ENCODE data around the gene CSNK1G2.

The CSNK1G2 gene

DNA sequence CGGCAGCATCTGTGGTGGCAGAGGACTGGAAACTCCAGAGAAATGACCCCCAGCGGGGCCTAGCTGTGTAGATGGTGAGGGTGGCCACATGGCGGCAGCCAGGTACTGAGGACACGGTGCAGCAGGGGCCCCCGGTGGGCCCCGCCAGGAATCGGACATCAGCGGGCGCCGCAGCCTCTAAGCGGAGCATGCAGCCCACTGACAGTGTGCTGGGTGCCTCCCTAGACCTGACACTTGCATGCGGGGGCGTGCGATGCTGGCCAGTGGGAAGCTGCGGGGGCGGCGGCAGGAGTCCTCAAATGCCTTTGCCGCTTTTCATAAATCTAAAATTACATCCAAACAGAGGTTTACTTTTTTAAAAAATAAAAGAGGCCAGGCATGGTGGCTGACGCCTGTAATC, 19.6 kb upstream of the CSNK1G2 start:
- ATAC-seq = no peak
- TF ChIP-seq ZFP3 (CRISPR knock-in tag; IDR thresholded peaks at IDR 0.05) (no peak), ESRRG (CRISPR knock-in tag; IDR thresholded peaks at IDR 0.05) (no peak), SNAI2 (CRISPR knock-in tag; IDR thresholded peaks at IDR 0.05) (no peak), CSDC2 (CRISPR knock-in tag; IDR thresholded peaks at IDR 0.05) (no peak), ZFP30 (CRISPR knock-in tag; IDR thresholded peaks at IDR 0.05) (no peak), CSRNP3 (CRISPR knock-in tag; IDR thresholded peaks at IDR 0.05) (no peak), PPARA (CRISPR knock-in tag; IDR thresholded peaks at IDR 0.05; ENCODE audit: borderline replicate concordance) (no peak), CREB5 (CRISPR knock-in tag; IDR thresholded peaks at IDR 0.05; ENCODE audit: low read depth) (no peak), GLIS3 (CRISPR knock-in tag; IDR thresholded peaks at IDR 0.05) (no peak), BACH2 (CRISPR knock-in tag; IDR thresholded peaks at IDR 0.05; ENCODE audit: borderline replicate concordance) (no peak), ZNF70 (CRISPR knock-in tag; IDR thresholded peaks at IDR 0.05) (no peak), ZC3H10 (CRISPR knock-in tag; IDR thresholded peaks at IDR 0.05) (no peak), ISL1 (CRISPR knock-in tag; IDR thresholded peaks at IDR 0.05) (no peak), RARB (CRISPR knock-in tag; IDR thresholded peaks at IDR 0.05) (no peak), TCF4 (CRISPR knock-in tag; IDR thresholded peaks at IDR 0.05; ENCODE audit: borderline replicate concordance) (no peak), ARNTL (CRISPR knock-in tag; IDR thresholded peaks at IDR 0.05; ENCODE audit: borderline replicate concordance, low read depth) (no peak)
- TF ChIP-seq, protein P1, sequence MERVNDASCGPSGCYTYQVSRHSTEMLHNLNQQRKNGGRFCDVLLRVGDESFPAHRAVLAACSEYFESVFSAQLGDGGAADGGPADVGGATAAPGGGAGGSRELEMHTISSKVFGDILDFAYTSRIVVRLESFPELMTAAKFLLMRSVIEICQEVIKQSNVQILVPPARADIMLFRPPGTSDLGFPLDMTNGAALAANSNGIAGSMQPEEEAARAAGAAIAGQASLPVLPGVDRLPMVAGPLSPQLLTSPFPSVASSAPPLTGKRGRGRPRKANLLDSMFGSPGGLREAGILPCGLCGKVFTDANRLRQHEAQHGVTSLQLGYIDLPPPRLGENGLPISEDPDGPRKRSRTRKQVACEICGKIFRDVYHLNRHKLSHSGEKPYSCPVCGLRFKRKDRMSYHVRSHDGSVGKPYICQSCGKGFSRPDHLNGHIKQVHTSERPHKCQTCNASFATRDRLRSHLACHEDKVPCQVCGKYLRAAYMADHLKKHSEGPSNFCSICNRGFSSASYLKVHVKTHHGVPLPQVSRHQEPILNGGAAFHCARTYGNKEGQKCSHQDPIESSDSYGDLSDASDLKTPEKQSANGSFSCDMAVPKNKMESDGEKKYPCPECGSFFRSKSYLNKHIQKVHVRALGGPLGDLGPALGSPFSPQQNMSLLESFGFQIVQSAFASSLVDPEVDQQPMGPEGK (CRISPR knock-in tag; IDR thresholded peaks at IDR 0.05; ENCODE audit: borderline replicate concordance) = no peak
- TF ChIP-seq, protein P2, sequence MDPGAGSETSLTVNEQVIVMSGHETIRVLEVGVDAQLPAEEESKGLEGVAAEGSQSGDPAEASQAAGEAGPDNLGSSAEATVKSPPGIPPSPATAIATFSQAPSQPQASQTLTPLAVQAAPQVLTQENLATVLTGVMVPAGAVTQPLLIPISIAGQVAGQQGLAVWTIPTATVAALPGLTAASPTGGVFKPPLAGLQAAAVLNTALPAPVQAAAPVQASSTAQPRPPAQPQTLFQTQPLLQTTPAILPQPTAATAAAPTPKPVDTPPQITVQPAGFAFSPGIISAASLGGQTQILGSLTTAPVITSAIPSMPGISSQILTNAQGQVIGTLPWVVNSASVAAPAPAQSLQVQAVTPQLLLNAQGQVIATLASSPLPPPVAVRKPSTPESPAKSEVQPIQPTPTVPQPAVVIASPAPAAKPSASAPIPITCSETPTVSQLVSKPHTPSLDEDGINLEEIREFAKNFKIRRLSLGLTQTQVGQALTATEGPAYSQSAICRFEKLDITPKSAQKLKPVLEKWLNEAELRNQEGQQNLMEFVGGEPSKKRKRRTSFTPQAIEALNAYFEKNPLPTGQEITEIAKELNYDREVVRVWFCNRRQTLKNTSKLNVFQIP (CRISPR knock-in tag; IDR thresholded peaks at IDR 0.05; ENCODE audit: borderline replicate concordance, low read depth) = no peak
- TF ChIP-seq, protein P3, sequence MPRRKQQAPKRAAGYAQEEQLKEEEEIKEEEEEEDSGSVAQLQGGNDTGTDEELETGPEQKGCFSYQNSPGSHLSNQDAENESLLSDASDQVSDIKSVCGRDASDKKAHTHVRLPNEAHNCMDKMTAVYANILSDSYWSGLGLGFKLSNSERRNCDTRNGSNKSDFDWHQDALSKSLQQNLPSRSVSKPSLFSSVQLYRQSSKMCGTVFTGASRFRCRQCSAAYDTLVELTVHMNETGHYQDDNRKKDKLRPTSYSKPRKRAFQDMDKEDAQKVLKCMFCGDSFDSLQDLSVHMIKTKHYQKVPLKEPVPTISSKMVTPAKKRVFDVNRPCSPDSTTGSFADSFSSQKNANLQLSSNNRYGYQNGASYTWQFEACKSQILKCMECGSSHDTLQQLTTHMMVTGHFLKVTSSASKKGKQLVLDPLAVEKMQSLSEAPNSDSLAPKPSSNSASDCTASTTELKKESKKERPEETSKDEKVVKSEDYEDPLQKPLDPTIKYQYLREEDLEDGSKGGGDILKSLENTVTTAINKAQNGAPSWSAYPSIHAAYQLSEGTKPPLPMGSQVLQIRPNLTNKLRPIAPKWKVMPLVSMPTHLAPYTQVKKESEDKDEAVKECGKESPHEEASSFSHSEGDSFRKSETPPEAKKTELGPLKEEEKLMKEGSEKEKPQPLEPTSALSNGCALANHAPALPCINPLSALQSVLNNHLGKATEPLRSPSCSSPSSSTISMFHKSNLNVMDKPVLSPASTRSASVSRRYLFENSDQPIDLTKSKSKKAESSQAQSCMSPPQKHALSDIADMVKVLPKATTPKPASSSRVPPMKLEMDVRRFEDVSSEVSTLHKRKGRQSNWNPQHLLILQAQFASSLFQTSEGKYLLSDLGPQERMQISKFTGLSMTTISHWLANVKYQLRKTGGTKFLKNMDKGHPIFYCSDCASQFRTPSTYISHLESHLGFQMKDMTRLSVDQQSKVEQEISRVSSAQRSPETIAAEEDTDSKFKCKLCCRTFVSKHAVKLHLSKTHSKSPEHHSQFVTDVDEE (CRISPR knock-in tag; IDR thresholded peaks at IDR 0.05) = no peak

- no peak for ATAC-seq
- TF ChIP-seq TCF4 (CRISPR knock-in tag; IDR thresholded peaks at IDR 0.05; ENCODE audit: borderline replicate concordance) (no peak), ZNF565 (CRISPR knock-in tag; conservative IDR thresholded peaks at IDR 0.05; ENCODE audit: low read depth) (no peak), ARNTL (CRISPR knock-in tag; IDR thresholded peaks at IDR 0.05; ENCODE audit: borderline replicate concordance, low read depth) (no peak), CREB5 (CRISPR knock-in tag; IDR thresholded peaks at IDR 0.05; ENCODE audit: low read depth) (no peak), CSDC2 (CRISPR knock-in tag; IDR thresholded peaks at IDR 0.05) (no peak), ZFP3 (CRISPR knock-in tag; IDR thresholded peaks at IDR 0.05) (no peak), ISL1 (CRISPR knock-in tag; IDR thresholded peaks at IDR 0.05) (no peak), ZNF8 (CRISPR knock-in tag; IDR thresholded peaks at IDR 0.05) (no peak), RARB (CRISPR knock-in tag; IDR thresholded peaks at IDR 0.05) (no peak), OSR1 (CRISPR knock-in tag; IDR thresholded peaks at IDR 0.05) (no peak), ESRRG (CRISPR knock-in tag; IDR thresholded peaks at IDR 0.05) (no peak), PPARA (CRISPR knock-in tag; IDR thresholded peaks at IDR 0.05; ENCODE audit: borderline replicate concordance) (no peak), ZNF70 (CRISPR knock-in tag; IDR thresholded peaks at IDR 0.05) (no peak)
- TF ChIP-seq, protein P1 (CRISPR knock-in tag; IDR thresholded peaks at IDR 0.05; ENCODE audit: borderline replicate concordance) = no peak
- TF ChIP-seq, protein P3 (CRISPR knock-in tag; IDR thresholded peaks at IDR 0.05) = no peak
These were observed 19.1 kb upstream of the CSNK1G2 start for GRCh38 chr19:1921825-1922224.

All from SK-N-SH treated with all-trans-retinoic acid at 6 μM for 48 hours (cell line).